Skeletal muscle cell (primary cell): ENCODE data around the gene PKNOX1.
"Not testable (repeated sequence)": the region's sequence is repeated elsewhere in the genome, so short reads cannot be mapped to it uniquely, and the experiment has no call there.

Experiments
- DNase-seq: peaks from one replicate; pipeline ENCODE4 v3.0.0-alpha.2; 2010; ENCODE audit warnings: low read depth
- H3K4me3 ChIP-seq: 2 replicates; pipeline ENCODE4 v1.5.1; 2011; ENCODE audit warnings: low read depth, mild to moderate bottlenecking, control low read depth, low read length, moderate library complexity

PKNOX1 gene

GRCh38 chr21:43036889-43037288 lies 62.5 kb downstream of the PKNOX1 start:
- not testable (repeated sequence) for DNase-seq

GRCh38 chr21:43037918-43038658 lies 63.7 kb downstream of the PKNOX1 start:
- H3K4me3 ChIP-seq, DNase-seq: not testable (repeated sequence)

More at GRCh38 chr21:43036889-43037288, 62.5 kb downstream of the PKNOX1 start:
- H3K4me3 ChIP-seq = not testable (repeated sequence)

- H3K4me3 ChIP-seq, DNase-seq: not testable (repeated sequence)
These were observed 64.3 kb downstream of the PKNOX1 start for GRCh38 chr21:43038659-43039044.

GRCh38 chr21:43042169-43042568 lies 67.8 kb downstream of the PKNOX1 start:
- DNase-seq, H3K4me3 ChIP-seq: not testable (repeated sequence)

- DNase-seq, H3K4me3 ChIP-seq: not testable (repeated sequence)
These were observed 68.9 kb downstream of the PKNOX1 start for GRCh38 chr21:43043291-43043690.

GRCh38 chr21:43044547-43044946 lies 70.2 kb downstream of the PKNOX1 start:
- H3K4me3 ChIP-seq = not testable (repeated sequence)

GRCh38 chr21:43045165-43045875 lies 71.0 kb downstream of the PKNOX1 start:
- H3K4me3 ChIP-seq, DNase-seq: not testable (repeated sequence)

More at GRCh38 chr21:43044547-43044946, 70.2 kb downstream of the PKNOX1 start:
- DNase-seq = not testable (repeated sequence)

GRCh38 chr21:43045876-43046821 lies 71.8 kb downstream of the PKNOX1 start:
- not testable (repeated sequence) for H3K4me3 ChIP-seq, DNase-seq

GRCh38 chr21:43053112-43053511 lies 78.8 kb downstream of the PKNOX1 start:
- DNase-seq, H3K4me3 ChIP-seq: not testable (repeated sequence)

- DNase-seq, H3K4me3 ChIP-seq: not testable (repeated sequence)
These were observed 88.7 kb downstream of the PKNOX1 start for GRCh38 chr21:43062955-43063664.

GRCh38 chr21:43064265-43064917 lies 90.0 kb downstream of the PKNOX1 start:
- DNase-seq, H3K4me3 ChIP-seq: not testable (repeated sequence)

GRCh38 chr21:43065991-43066390 lies 91.6 kb downstream of the PKNOX1 start:
- DNase-seq, H3K4me3 ChIP-seq: not testable (repeated sequence)

- DNase-seq, H3K4me3 ChIP-seq: not testable (repeated sequence)
These were observed 92.3 kb downstream of the PKNOX1 start for GRCh38 chr21:43066690-43067089.

- DNase-seq, H3K4me3 ChIP-seq: not testable (repeated sequence)
These were observed 93.7 kb downstream of the PKNOX1 start for GRCh38 chr21:43068065-43068464.

- H3K4me3 ChIP-seq, DNase-seq: not testable (repeated sequence)
These were observed 95.3 kb downstream of the PKNOX1 start for GRCh38 chr21:43069682-43070081.

- not testable (repeated sequence) for H3K4me3 ChIP-seq, DNase-seq
These were observed 98.4 kb downstream of the PKNOX1 start for GRCh38 chr21:43072742-43073141.

GRCh38 chr21:43074401-43075169 lies 100.2 kb downstream of the PKNOX1 start:
- not testable (repeated sequence) for H3K4me3 ChIP-seq, DNase-seq
